ENCODE results near the gene ARHGAP32.
"Not testable (repeated sequence)": the region's sequence is repeated elsewhere in the genome, so short reads cannot be mapped to it uniquely, and the experiment has no call there.

Gene ARHGAP32

GRCh38 chr11:129213261-129213660 lies 21.1 kb upstream of the ARHGAP32 start:
- no peaks in the 10 kb centered on the region for H3K27me3 Mint-ChIP-seq
- H3K36me3 Mint-ChIP-seq = no peaks in the 10 kb centered on the region
- no peak overlapping the region for H3K4me3 Mint-ChIP-seq
- no peaks in the 10 kb centered on the region for H3K9me3 Mint-ChIP-seq (ENCODE audit: low read depth)
- peaks cover 6% of the 10 kb centered on the region for H3K4me1 Mint-ChIP-seq (ENCODE audit: low read depth)
- no peak overlapping the region for H3K27ac Mint-ChIP-seq

- Mint-ChIP-seq H3K4me1 (ENCODE audit: low read depth) (peaks cover 6% of the 10 kb centered on the region), H3K27ac (no peak overlapping the region), H3K4me3 (no peak overlapping the region), H3K27me3 (no peaks in the 10 kb centered on the region), H3K9me3 (ENCODE audit: low read depth) (no peaks in the 10 kb centered on the region), H3K36me3 (no peaks in the 10 kb centered on the region)
Measured at GRCh38 chr11:129211397-129211796, 19.3 kb upstream of the ARHGAP32 start.

GRCh38 chr11:129210831-129211181 lies 18.7 kb upstream of the ARHGAP32 start:
- no peak overlapping the region for H3K4me3 Mint-ChIP-seq
- no peak overlapping the region for H3K27ac Mint-ChIP-seq
- no peaks in the 10 kb centered on the region for H3K36me3 Mint-ChIP-seq
- peaks cover 6% of the 10 kb centered on the region for H3K4me1 Mint-ChIP-seq (ENCODE audit: low read depth)
- no peaks in the 10 kb centered on the region for H3K9me3 Mint-ChIP-seq (ENCODE audit: low read depth)
- H3K27me3 Mint-ChIP-seq = no peaks in the 10 kb centered on the region

GRCh38 chr11:129209891-129210830 lies 18.0 kb upstream of the ARHGAP32 start:
- H3K36me3 Mint-ChIP-seq = no peaks in the 10 kb centered on the region
- no peak overlapping the region for H3K27ac Mint-ChIP-seq
- H3K9me3 Mint-ChIP-seq (ENCODE audit: low read depth) = no peaks in the 10 kb centered on the region
- H3K27me3 Mint-ChIP-seq = no peaks in the 10 kb centered on the region
- H3K4me1 Mint-ChIP-seq (ENCODE audit: low read depth) = peaks cover 4% of the 10 kb centered on the region
- no peak overlapping the region for H3K4me3 Mint-ChIP-seq

GRCh38 chr11:129208863-129209262 lies 16.7 kb upstream of the ARHGAP32 start:
- Mint-ChIP-seq H3K27ac (no peak overlapping the region), H3K27me3 (no peaks in the 10 kb centered on the region), H3K9me3 (ENCODE audit: low read depth) (no peaks in the 10 kb centered on the region), H3K4me1 (ENCODE audit: low read depth) (no peaks in the 10 kb centered on the region), H3K36me3 (no peaks in the 10 kb centered on the region), H3K4me3 (no peak overlapping the region)

- no peaks in the 10 kb centered on the region for H3K27me3 Mint-ChIP-seq
- peaks cover 5% of the 10 kb centered on the region for H3K4me1 Mint-ChIP-seq (ENCODE audit: low read depth)
- H3K4me3 Mint-ChIP-seq = no peak overlapping the region
- no peak overlapping the region for H3K27ac Mint-ChIP-seq
- no peaks in the 10 kb centered on the region for H3K9me3 Mint-ChIP-seq (ENCODE audit: low read depth)
- peaks cover 5% of the 10 kb centered on the region for H3K36me3 Mint-ChIP-seq
Measured at GRCh38 chr11:129204150-129204838, 12.2 kb upstream of the ARHGAP32 start.

- Mint-ChIP-seq H3K36me3 (peaks cover 12% of the 10 kb centered on the region), H3K27me3 (no peaks in the 10 kb centered on the region), H3K27ac (no peak overlapping the region), H3K4me1 (ENCODE audit: low read depth) (peaks cover 5% of the 10 kb centered on the region), H3K9me3 (ENCODE audit: low read depth) (peaks cover 4% of the 10 kb centered on the region), H3K4me3 (no peak overlapping the region)
Measured at GRCh38 chr11:129202646-129203045, 10.5 kb upstream of the ARHGAP32 start.

- Mint-ChIP-seq H3K9me3 (ENCODE audit: low read depth) (peaks cover 4% of the 10 kb centered on the region), H3K36me3 (peaks cover 14% of the 10 kb centered on the region), H3K27ac (no peak overlapping the region), H3K4me1 (ENCODE audit: low read depth) (no peaks in the 10 kb centered on the region), H3K27me3 (no peaks in the 10 kb centered on the region), H3K4me3 (no peak overlapping the region)
Measured at GRCh38 chr11:129195682-129196081, 3.6 kb upstream of the ARHGAP32 start.

GRCh38 chr11:129191649-129192048 lies 476 bp downstream of the ARHGAP32 start:
- Mint-ChIP-seq H3K4me3 (no peak overlapping the region), H3K4me1 (ENCODE audit: low read depth) (no peaks in the 10 kb centered on the region), H3K27ac (no peak overlapping the region), H3K36me3 (peaks cover 12% of the 10 kb centered on the region), H3K27me3 (no peaks in the 10 kb centered on the region), H3K9me3 (ENCODE audit: low read depth) (peaks cover 5% of the 10 kb centered on the region)

- Mint-ChIP-seq H3K27ac (no peak overlapping the region), H3K4me3 (no peak overlapping the region), H3K27me3 (no peaks in the 10 kb centered on the region), H3K4me1 (ENCODE audit: low read depth) (no peaks in the 10 kb centered on the region), H3K36me3 (peaks cover 14% of the 10 kb centered on the region), H3K9me3 (ENCODE audit: low read depth) (peaks cover 11% of the 10 kb centered on the region)
Measured at GRCh38 chr11:129190087-129190486, 2.0 kb downstream of the ARHGAP32 start.

- H3K27ac Mint-ChIP-seq = no peak overlapping the region
Measured at GRCh38 chr11:129189646-129190045, 2.5 kb downstream of the ARHGAP32 start.

GRCh38 chr11:129185082-129185481 lies 7.0 kb downstream of the ARHGAP32 start:
- not testable (repeated sequence) for H3K4me3 Mint-ChIP-seq; H3K27me3 Mint-ChIP-seq; H3K27ac Mint-ChIP-seq; H3K4me1 Mint-ChIP-seq (ENCODE audit: low read depth)
- H3K9me3 Mint-ChIP-seq (ENCODE audit: low read depth) = peaks cover 11% of the 10 kb centered on the region
- H3K36me3 Mint-ChIP-seq = peaks cover 17% of the 10 kb centered on the region

More at GRCh38 chr11:129189646-129190045, 2.5 kb downstream of the ARHGAP32 start:
- no peaks in the 10 kb centered on the region for H3K27me3 Mint-ChIP-seq
- H3K36me3 Mint-ChIP-seq = peaks cover 15% of the 10 kb centered on the region
- no peaks in the 10 kb centered on the region for H3K4me1 Mint-ChIP-seq (ENCODE audit: low read depth)
- H3K9me3 Mint-ChIP-seq (ENCODE audit: low read depth) = peaks cover 11% of the 10 kb centered on the region
- H3K4me3 Mint-ChIP-seq = no peak overlapping the region

GRCh38 chr11:129184581-129184980 lies 7.5 kb downstream of the ARHGAP32 start:
- no peaks in the 10 kb centered on the region for H3K27me3 Mint-ChIP-seq
- H3K4me3 Mint-ChIP-seq = no peak overlapping the region

GRCh38 chr11:129167315-129167714 lies 24.8 kb downstream of the ARHGAP32 start:
- Mint-ChIP-seq H3K27ac (no peak overlapping the region), H3K27me3 (no peaks in the 10 kb centered on the region), H3K4me1 (ENCODE audit: low read depth) (peaks cover 6% of the 10 kb centered on the region), H3K9me3 (ENCODE audit: low read depth) (peaks cover 8% of the 10 kb centered on the region), H3K36me3 (peaks cover 18% of the 10 kb centered on the region), H3K4me3 (no peak overlapping the region)

More at GRCh38 chr11:129184581-129184980, 7.5 kb downstream of the ARHGAP32 start:
- Mint-ChIP-seq H3K4me1 (ENCODE audit: low read depth) (no peaks in the 10 kb centered on the region), H3K36me3 (peaks cover 17% of the 10 kb centered on the region), H3K9me3 (ENCODE audit: low read depth) (peaks cover 11% of the 10 kb centered on the region), H3K27ac (no peak overlapping the region)

- Mint-ChIP-seq H3K9me3 (ENCODE audit: low read depth) (peaks cover 4% of the 10 kb centered on the region), H3K4me1 (ENCODE audit: low read depth) (peaks cover 6% of the 10 kb centered on the region)
Measured at GRCh38 chr11:129163714-129164164, 28.4 kb downstream of the ARHGAP32 start.

More at GRCh38 chr11:129163714-129164164, 28.4 kb downstream of the ARHGAP32 start:
- no peaks in the 10 kb centered on the region for H3K27me3 Mint-ChIP-seq
- peaks cover 16% of the 10 kb centered on the region for H3K36me3 Mint-ChIP-seq
- H3K4me3 Mint-ChIP-seq = no peak overlapping the region
- H3K27ac Mint-ChIP-seq = no peak overlapping the region

Data from activated naive CD8-positive, alpha-beta T cell (primary cell).